ENCODE data around the gene PELI2.

DNA sequence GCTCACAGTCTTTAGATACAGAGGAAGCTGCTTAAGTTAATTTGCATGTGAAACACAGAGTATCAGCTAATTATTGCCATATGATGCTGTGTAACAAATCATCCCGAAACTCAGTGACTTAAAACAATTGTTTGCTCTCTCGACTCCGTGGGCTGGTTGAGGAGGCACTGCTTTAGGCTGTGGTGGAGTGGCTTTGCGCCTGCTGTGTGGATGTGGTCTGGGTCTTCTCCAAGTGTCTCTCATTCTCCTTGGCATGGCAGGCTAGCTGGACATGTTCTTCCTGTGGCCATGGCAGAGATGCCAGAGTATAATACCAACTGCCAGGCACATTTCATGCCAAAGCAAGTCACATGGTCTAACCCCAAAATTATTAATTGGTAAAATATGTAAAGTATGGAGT, 40.9 kb downstream of the PELI2 start:
- no peak for TF ChIP-seq POLR2A (IDR thresholded peaks at IDR 0.05)
- TF ChIP-seq, protein P1, sequence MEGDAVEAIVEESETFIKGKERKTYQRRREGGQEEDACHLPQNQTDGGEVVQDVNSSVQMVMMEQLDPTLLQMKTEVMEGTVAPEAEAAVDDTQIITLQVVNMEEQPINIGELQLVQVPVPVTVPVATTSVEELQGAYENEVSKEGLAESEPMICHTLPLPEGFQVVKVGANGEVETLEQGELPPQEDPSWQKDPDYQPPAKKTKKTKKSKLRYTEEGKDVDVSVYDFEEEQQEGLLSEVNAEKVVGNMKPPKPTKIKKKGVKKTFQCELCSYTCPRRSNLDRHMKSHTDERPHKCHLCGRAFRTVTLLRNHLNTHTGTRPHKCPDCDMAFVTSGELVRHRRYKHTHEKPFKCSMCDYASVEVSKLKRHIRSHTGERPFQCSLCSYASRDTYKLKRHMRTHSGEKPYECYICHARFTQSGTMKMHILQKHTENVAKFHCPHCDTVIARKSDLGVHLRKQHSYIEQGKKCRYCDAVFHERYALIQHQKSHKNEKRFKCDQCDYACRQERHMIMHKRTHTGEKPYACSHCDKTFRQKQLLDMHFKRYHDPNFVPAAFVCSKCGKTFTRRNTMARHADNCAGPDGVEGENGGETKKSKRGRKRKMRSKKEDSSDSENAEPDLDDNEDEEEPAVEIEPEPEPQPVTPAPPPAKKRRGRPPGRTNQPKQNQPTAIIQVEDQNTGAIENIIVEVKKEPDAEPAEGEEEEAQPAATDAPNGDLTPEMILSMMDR (IDR thresholded peaks at IDR 0.05 in 4 of 5, conservative IDR thresholded peaks at IDR 0.05 in 1 of 5): no peak
